ENCODE results near the gene SLC17A1.

The SLC17A1 gene

GRCh38 chr6:25781134-25781533, 50.7 kb downstream of the SLC17A1 start:
- no peaks in the 10 kb centered on the region for H3K27me3 ChIP-seq (ENCODE audit: control insufficient read depth, insufficient read depth, low read length)

GRCh38 chr6:25777856-25778649, 53.8 kb downstream of the SLC17A1 start:
- Histone ChIP-seq H3K4me1 (ENCODE audit: control insufficient read depth, insufficient read depth, low read length) (no peaks in the 10 kb centered on the region), H3K9ac (ENCODE audit: low read depth, low read length) (no peak overlapping the region), H3K27me3 (ENCODE audit: control insufficient read depth, insufficient read depth, low read length) (no peaks in the 10 kb centered on the region), H3K4me3 (ENCODE audit: low read depth, low read length) (no peak overlapping the region), H3K36me3 (ENCODE audit: control insufficient read depth, insufficient read depth, low read length) (no peaks in the 10 kb centered on the region), H3K9me3 (ENCODE audit: control insufficient read depth, insufficient read depth, low read length) (no peaks in the 10 kb centered on the region)

More at GRCh38 chr6:25781134-25781533, 50.7 kb downstream of the SLC17A1 start:
- no peaks in the 10 kb centered on the region for H3K4me1 ChIP-seq (ENCODE audit: control insufficient read depth, insufficient read depth, low read length)
- H3K4me3 ChIP-seq (ENCODE audit: low read depth, low read length), result no peak overlapping the region
- no peak overlapping the region for H3K9ac ChIP-seq (ENCODE audit: low read depth, low read length)
- H3K9me3 ChIP-seq (ENCODE audit: control insufficient read depth, insufficient read depth, low read length), result no peaks in the 10 kb centered on the region
- no peaks in the 10 kb centered on the region for H3K36me3 ChIP-seq (ENCODE audit: control insufficient read depth, insufficient read depth, low read length)

GRCh38 chr6:25777031-25777430, 54.8 kb downstream of the SLC17A1 start:
- H3K4me1 ChIP-seq (ENCODE audit: control insufficient read depth, insufficient read depth, low read length), result no peaks in the 10 kb centered on the region
- no peaks in the 10 kb centered on the region for H3K9me3 ChIP-seq (ENCODE audit: control insufficient read depth, insufficient read depth, low read length)
- H3K27me3 ChIP-seq (ENCODE audit: control insufficient read depth, insufficient read depth, low read length), result no peaks in the 10 kb centered on the region
- H3K4me3 ChIP-seq (ENCODE audit: low read depth, low read length), result no peak overlapping the region
- no peaks in the 10 kb centered on the region for H3K36me3 ChIP-seq (ENCODE audit: control insufficient read depth, insufficient read depth, low read length)
- no peak overlapping the region for H3K9ac ChIP-seq (ENCODE audit: low read depth, low read length)

- Histone ChIP-seq H3K36me3 (ENCODE audit: control insufficient read depth, insufficient read depth, low read length) (no peaks in the 10 kb centered on the region), H3K27me3 (ENCODE audit: control insufficient read depth, insufficient read depth, low read length) (no peaks in the 10 kb centered on the region), H3K9me3 (ENCODE audit: control insufficient read depth, insufficient read depth, low read length) (no peaks in the 10 kb centered on the region), H3K9ac (ENCODE audit: low read depth, low read length) (no peak overlapping the region), H3K4me3 (ENCODE audit: low read depth, low read length) (no peak overlapping the region), H3K4me1 (ENCODE audit: control insufficient read depth, insufficient read depth, low read length) (no peaks in the 10 kb centered on the region)
These were observed 57.6 kb downstream of the SLC17A1 start for GRCh38 chr6:25774120-25774715.

GRCh38 chr6:25769983-25770382, 61.9 kb downstream of the SLC17A1 start:
- no peaks in the 10 kb centered on the region for H3K9me3 ChIP-seq (ENCODE audit: control insufficient read depth, insufficient read depth, low read length)
- H3K4me3 ChIP-seq (ENCODE audit: low read depth, low read length), result no peak overlapping the region
- H3K36me3 ChIP-seq (ENCODE audit: control insufficient read depth, insufficient read depth, low read length), result no peaks in the 10 kb centered on the region
- no peaks in the 10 kb centered on the region for H3K4me1 ChIP-seq (ENCODE audit: control insufficient read depth, insufficient read depth, low read length)
- no peak overlapping the region for H3K9ac ChIP-seq (ENCODE audit: low read depth, low read length)
- no peaks in the 10 kb centered on the region for H3K27me3 ChIP-seq (ENCODE audit: control insufficient read depth, insufficient read depth, low read length)

- H3K4me3 ChIP-seq (ENCODE audit: low read depth, low read length), result no peak overlapping the region
- H3K27me3 ChIP-seq (ENCODE audit: control insufficient read depth, insufficient read depth, low read length), result no peaks in the 10 kb centered on the region
- no peak overlapping the region for H3K9ac ChIP-seq (ENCODE audit: low read depth, low read length)
- no peaks in the 10 kb centered on the region for H3K4me1 ChIP-seq (ENCODE audit: control insufficient read depth, insufficient read depth, low read length)
- no peaks in the 10 kb centered on the region for H3K36me3 ChIP-seq (ENCODE audit: control insufficient read depth, insufficient read depth, low read length)
- no peaks in the 10 kb centered on the region for H3K9me3 ChIP-seq (ENCODE audit: control insufficient read depth, insufficient read depth, low read length)
These were observed 63.3 kb downstream of the SLC17A1 start for GRCh38 chr6:25768566-25768965.

GRCh38 chr6:25764611-25765010, 67.2 kb downstream of the SLC17A1 start:
- Histone ChIP-seq H3K9me3 (ENCODE audit: control insufficient read depth, insufficient read depth, low read length) (no peaks in the 10 kb centered on the region), H3K27me3 (ENCODE audit: control insufficient read depth, insufficient read depth, low read length) (no peaks in the 10 kb centered on the region), H3K4me1 (ENCODE audit: control insufficient read depth, insufficient read depth, low read length) (no peaks in the 10 kb centered on the region), H3K9ac (ENCODE audit: low read depth, low read length) (no peak overlapping the region), H3K4me3 (ENCODE audit: low read depth, low read length) (no peak overlapping the region), H3K36me3 (ENCODE audit: control insufficient read depth, insufficient read depth, low read length) (no peaks in the 10 kb centered on the region)

GRCh38 chr6:25757936-25758642, 73.8 kb downstream of the SLC17A1 start:
- no peaks in the 10 kb centered on the region for H3K9me3 ChIP-seq (ENCODE audit: control insufficient read depth, insufficient read depth, low read length)
- no peaks in the 10 kb centered on the region for H3K4me1 ChIP-seq (ENCODE audit: control insufficient read depth, insufficient read depth, low read length)
- no peaks in the 10 kb centered on the region for H3K27me3 ChIP-seq (ENCODE audit: control insufficient read depth, insufficient read depth, low read length)
- H3K4me3 ChIP-seq (ENCODE audit: low read depth, low read length), result no peak overlapping the region
- H3K36me3 ChIP-seq (ENCODE audit: control insufficient read depth, insufficient read depth, low read length), result no peaks in the 10 kb centered on the region
- no peak overlapping the region for H3K9ac ChIP-seq (ENCODE audit: low read depth, low read length)

GRCh38 chr6:25756382-25757363, 75.2 kb downstream of the SLC17A1 start:
- Histone ChIP-seq H3K4me3 (ENCODE audit: low read depth, low read length) (no peak overlapping the region), H3K27me3 (ENCODE audit: control insufficient read depth, insufficient read depth, low read length) (no peaks in the 10 kb centered on the region), H3K9ac (ENCODE audit: low read depth, low read length) (no peak overlapping the region), H3K36me3 (ENCODE audit: control insufficient read depth, insufficient read depth, low read length) (no peaks in the 10 kb centered on the region), H3K9me3 (ENCODE audit: control insufficient read depth, insufficient read depth, low read length) (no peaks in the 10 kb centered on the region), H3K4me1 (ENCODE audit: control insufficient read depth, insufficient read depth, low read length) (no peaks in the 10 kb centered on the region)

- Histone ChIP-seq H3K27me3 (ENCODE audit: control insufficient read depth, insufficient read depth, low read length) (no peaks in the 10 kb centered on the region), H3K4me3 (ENCODE audit: low read depth, low read length) (no peak overlapping the region), H3K4me1 (ENCODE audit: control insufficient read depth, insufficient read depth, low read length) (no peaks in the 10 kb centered on the region), H3K9me3 (ENCODE audit: control insufficient read depth, insufficient read depth, low read length) (no peaks in the 10 kb centered on the region), H3K36me3 (ENCODE audit: control insufficient read depth, insufficient read depth, low read length) (no peaks in the 10 kb centered on the region), H3K9ac (ENCODE audit: low read depth, low read length) (no peak overlapping the region)
These were observed 76.4 kb downstream of the SLC17A1 start for GRCh38 chr6:25755483-25755882.

- Histone ChIP-seq H3K4me1 (ENCODE audit: control insufficient read depth, insufficient read depth, low read length) (no peaks in the 10 kb centered on the region), H3K4me3 (ENCODE audit: low read depth, low read length) (no peak within 1 kb of the TSS), H3K9ac (ENCODE audit: low read depth, low read length) (no peak within 1 kb of the TSS), H3K36me3 (ENCODE audit: control insufficient read depth, insufficient read depth, low read length) (no peaks in the 10 kb centered on the region), H3K27me3 (ENCODE audit: control insufficient read depth, insufficient read depth, low read length) (no peaks in the 10 kb centered on the region), H3K9me3 (ENCODE audit: control insufficient read depth, insufficient read depth, low read length) (no peaks in the 10 kb centered on the region)
These were observed 77.3 kb downstream of the SLC17A1 start, which contains the start of gene SLC17A4 for GRCh38 chr6:25754535-25754934. TSS of gene SLC17A4 (plus strand) at chr6:25754742. CDS start at chr6:25761963, 7,221 bp downstream.

Measured in iPS-15b (cell line).